Measurements from ENCODE around the gene IGSF9B.

DNA sequence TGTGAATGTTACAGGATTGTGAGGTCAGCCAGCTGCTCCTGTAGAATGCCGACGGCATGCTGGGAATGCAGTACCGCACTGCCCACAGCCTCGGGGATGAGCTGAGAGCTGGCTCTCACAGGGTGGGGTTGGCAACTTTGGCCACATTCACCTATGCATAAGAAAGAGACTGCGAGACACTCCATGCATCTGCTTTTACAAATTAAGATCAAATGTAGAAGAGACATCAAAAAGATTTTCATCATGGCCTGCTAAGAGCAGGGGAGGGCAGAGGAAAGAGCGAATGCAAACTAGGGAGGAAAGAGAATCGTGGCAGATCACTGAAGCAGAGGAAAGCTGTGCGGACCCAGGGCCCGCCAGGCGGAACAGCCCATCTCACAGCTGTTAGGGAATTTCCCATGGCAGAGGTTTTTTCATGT is 61.7 kb downstream of the IGSF9B start:
- TF ChIP-seq AHR (CRISPR knock-in tag; IDR thresholded peaks at IDR 0.05) (no peak), ZNF24 (IDR thresholded peaks at IDR 0.05) (no peak), MXD3 (CRISPR knock-in tag; IDR thresholded peaks at IDR 0.05) (no peak), TRIM24 (CRISPR knock-in tag; IDR thresholded peaks at IDR 0.05) (no peak), TFE3 (CRISPR knock-in tag; IDR thresholded peaks at IDR 0.05) (no peak), JUNB (CRISPR knock-in tag; IDR thresholded peaks at IDR 0.05; ENCODE audit: borderline replicate concordance) (no peak), USF2 (IDR thresholded peaks at IDR 0.05; ENCODE audit: low read depth, low read length) (no peak), USF2 (CRISPR knock-in tag; IDR thresholded peaks at IDR 0.05; ENCODE audit: borderline replicate concordance) (no peak), ZNF335 (CRISPR knock-in tag; IDR thresholded peaks at IDR 0.05) (no peak)
